Activated CD4-positive, alpha-beta T cell treated with anti-CD3 and anti-CD28 coated beads, Interleukin-2, amount 50 U/mL, for 16 hours (primary cell): Measurements from ENCODE around the gene BCAP31.
"Not testable (repeated sequence)": the region's sequence is repeated elsewhere in the genome, so short reads cannot be mapped to it uniquely, and the experiment has no call there.

ENCODE experiments used
- DNase-seq: peaks from one replicate; pipeline ENCODE4 v3.0.0-alpha.2; 2020

The BCAP31 gene

GRCh38 chrX:153762626-153763173, 38.5 kb upstream of the BCAP31 start:
- no peak for DNase-seq

DNA sequence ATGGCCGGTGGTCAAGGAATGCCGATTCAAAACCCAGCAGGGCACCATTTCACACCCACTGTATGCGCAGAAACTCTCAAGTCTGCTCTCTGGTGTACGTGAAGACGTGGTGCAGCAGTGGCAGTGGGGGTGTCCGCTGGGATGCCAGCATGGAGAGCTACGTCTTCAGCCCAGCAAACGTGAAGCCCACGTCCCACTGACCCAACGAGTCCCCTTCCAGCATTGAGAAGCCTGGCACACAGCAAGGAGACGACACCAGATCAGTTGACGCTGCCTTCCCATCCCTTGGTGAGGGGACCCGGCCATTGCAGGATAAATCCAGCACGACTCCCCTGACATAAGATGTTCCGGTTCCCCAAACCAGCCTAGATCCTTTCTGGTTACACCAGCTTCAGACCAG, 37.7 kb upstream of the BCAP31 start:
- DNase-seq = no peak

GRCh38 chrX:153755136-153755535, 30.9 kb upstream of the BCAP31 start:
- DNase-seq = no peak

- no peak for DNase-seq
Observed at GRCh38 chrX:153750127-153750774, 26.1 kb upstream of the BCAP31 start.

DNA sequence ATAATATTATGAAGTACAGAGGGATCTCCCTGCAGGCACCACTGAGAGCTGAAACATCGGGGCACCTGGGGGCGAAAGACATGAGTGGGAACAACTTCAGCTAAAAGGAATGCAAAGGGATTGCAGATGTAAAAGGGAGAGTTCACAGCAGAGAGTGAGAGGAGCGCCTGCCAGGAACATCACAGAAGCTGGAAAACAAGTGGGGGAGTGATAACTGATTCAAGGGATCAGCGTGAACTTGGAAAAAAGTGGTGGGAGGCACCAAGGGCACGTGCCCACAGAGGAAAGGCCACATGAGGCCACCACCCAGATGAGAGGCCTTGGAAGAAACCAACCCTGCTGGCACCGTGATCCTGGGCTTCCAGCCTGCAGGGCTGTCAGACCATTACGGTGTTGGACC, 24.8 kb upstream of the BCAP31 start:
- DNase-seq = not testable (repeated sequence)

DNA sequence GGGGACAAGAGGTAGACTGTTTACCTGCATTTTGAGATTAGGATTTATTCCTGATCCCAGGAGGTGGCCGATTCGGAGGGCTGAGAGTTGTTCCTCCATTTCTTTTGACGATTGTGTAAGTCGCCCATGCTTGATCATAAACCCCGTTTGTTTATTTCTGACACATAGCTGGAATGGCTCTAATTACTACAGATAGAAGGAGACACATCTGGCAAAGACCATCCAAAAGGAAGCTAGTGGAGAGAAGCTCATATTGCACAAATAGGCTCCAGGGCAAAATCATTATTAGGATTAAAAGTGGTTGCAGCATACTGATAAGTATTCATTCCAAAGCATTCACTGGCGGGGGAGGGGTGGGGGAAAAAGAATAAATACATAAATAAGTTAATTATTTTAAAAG, 22.8 kb upstream of the BCAP31 start:
- DNase-seq = not testable (repeated sequence)

DNA sequence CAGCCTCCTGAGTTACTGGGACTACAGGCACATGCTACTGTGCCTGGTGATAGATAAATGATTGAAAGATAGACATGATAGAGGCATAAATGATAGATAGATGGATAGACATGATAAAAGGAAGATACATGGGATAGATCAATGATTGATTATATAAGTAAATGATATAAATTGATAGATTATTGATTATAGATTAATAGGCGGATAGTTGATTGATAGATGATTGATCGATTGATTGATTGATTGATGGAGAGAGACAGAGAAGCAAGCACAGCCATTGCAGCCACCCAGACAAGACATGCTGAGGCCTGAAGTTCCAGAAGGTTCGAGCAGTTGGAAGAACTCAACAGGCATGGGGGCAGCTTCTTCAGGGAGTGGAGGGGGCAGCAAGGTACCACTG, 22.2 kb upstream of the BCAP31 start:
- DNase-seq = no peak

DNA sequence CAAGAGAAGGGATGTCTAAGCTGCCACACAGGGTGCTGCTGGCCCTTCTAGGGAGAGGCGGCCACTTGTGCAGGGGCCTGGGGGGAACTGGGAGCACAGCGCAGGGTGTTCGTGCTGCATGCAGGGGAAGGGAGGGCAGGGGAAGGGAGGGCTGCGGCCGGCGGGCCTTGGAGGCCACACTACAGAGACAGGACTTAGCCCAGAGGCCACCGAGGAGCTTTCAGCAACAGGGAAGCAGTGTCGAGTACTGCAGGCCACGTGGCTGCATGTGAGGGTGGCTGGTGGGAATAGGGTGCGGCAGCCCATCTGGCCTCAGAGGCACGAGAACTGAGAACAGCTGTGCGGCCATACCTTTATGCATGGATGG, 20.9 kb upstream of the BCAP31 start:
- DNase-seq = not testable (repeated sequence)

GRCh38 chrX:153744210-153745066, 20.3 kb upstream of the BCAP31 start:
- DNase-seq = no peak

- DNase-seq = not testable (repeated sequence)
Observed at GRCh38 chrX:153743468-153744209, 19.5 kb upstream of the BCAP31 start.

DNA sequence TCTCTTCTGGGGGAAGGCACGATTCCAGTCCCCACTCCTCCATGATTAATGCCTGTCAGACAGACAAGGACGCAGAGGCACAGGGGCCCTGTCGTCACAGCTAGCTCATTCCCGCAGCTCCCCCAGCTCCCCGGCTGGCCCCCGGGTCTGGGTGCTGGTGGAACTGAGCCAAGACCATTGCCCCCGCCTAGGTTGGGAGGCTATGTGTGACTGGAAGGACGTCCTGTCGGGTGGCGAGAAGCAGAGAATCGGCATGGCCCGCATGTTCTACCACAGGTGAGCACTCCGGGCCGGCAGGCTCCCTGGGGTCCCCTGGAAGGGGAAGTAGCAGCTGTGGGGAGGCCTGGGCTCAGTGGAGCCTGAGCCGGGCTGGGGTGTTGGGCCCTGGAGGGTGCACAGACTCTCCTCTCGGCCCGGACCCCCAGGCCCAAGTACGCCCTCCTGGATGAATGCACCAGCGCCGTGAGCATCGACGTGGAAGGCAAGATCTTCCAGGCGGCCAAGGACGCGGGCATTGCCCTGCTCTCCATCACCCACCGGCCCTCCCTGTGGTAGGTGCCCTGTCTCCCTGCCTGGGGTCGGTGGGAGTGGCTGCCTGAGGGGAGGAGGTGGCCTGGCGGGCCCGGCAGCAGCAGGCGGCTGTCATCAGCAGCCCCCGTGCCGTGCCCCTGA, 18.7 kb upstream of the BCAP31 start:
- DNase-seq = not testable (repeated sequence)

DNA sequence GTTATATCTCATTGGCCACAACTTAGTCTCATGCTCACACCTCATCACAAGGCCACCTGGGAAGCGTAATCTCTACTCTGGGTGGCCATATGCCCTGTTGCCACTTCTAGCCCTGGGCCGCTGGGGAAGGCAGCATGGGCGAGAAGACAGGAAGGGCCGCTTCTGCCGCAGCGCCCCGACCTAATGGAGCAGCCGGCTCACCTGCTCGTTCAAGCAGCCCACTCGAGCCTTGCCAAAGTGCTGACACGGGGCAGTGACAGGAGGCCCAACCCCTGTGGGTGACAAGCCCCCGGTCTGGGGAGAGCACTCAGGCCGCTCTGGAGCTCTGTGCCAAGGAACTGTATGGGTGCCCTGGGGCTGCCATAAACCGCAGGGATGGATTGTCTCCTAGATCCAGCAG, 17.9 kb upstream of the BCAP31 start:
- DNase-seq = not testable (repeated sequence)

- no peak for DNase-seq
Observed at GRCh38 chrX:153741446-153741845, 17.3 kb upstream of the BCAP31 start.

DNA sequence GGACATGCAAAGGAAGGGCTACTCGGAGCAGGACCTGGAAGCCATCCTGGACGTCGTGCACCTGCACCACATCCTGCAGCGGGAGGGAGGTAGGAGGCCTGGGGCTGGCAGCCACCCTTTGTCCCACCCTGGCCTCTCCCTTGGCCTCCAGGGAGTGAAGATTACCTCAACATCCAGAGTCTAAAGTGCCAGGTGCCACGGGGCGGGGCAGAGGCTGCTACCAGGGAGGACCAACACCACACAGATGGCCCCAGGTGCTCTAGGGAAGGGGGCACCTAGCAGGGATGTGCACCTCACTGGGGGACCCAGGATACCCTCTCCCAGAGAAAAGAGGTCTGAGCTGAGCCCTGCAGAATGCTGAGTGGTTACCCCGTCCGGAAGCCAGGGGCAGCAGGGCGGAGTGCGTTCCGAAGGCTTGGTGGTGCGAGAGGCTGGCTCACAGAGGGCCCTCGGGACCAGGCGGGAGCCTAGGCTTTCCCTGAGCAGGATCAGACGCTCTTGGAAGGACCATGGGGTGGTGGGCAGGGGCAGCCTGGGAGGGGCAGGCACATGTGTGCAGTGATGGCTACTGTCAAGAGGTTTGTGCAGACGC, 16.5 kb upstream of the BCAP31 start:
- DNase-seq = no peak

DNA sequence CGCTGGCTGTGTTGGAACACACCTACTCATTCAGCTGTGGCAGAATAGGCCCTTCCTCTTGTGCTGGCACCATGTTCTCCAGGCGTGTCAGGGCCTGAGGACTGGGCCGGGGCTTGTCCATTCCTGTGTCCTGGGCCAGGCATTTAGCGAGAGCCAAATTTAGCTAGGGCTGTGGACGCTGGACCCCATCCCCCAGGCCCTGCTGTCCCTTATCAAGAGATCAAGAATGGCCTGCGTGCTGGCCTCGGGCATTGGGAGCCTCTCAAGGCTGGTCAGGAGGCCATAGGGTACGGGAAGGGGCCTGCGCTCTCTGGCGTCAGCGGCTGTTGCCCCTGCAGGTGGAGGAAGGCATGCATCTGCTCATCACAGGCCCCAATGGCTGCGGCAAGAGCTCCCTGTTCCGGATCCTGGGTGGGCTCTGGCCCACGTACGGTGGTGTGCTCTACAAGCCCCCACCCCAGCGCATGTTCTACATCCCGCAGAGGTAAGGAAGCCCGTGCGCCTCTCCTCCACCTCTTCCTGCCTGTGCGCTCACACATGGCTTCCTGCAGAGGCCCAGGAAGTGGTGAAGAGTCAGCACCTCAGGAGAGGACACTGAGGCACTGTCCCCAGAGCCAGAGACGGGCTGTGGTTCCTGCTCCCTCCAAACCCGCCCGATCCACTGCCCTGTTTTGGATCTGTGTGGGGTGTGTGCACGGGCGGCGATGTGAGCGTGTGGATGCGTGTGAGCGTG, 15.7 kb upstream of the BCAP31 start:
- no peak for DNase-seq

GRCh38 chrX:153738056-153738605, 13.9 kb upstream of the BCAP31 start:
- DNase-seq = no peak

- DNase-seq = no peak
Observed at GRCh38 chrX:153736871-153737441, 12.8 kb upstream of the BCAP31 start.

GRCh38 chrX:153736071-153736820, 12.1 kb upstream of the BCAP31 start:
- no peak for DNase-seq

- DNase-seq = peak; percentile 30
Observed at GRCh38 chrX:153735274-153735673, 11.1 kb upstream of the BCAP31 start.

- DNase-seq = no peak
Observed at GRCh38 chrX:153734871-153735270, 10.7 kb upstream of the BCAP31 start.
